Liver (tissue), 9 donors: ENCODE data around the gene PARP2. TPM values are rescaled to one million over a fixed set of nuclear protein-coding genes. Genes with fewer than 3 reads are reported as not detected.

Source experiments
- DNase-seq: peaks from one replicate; pipeline ENCODE4 v3.0.0-alpha.2; 2017; ENCODE audit warnings: low spot score
- H3K27ac ChIP-seq, 2 donors: one replicate each; pipeline ENCODE4 v1.7.0; 2013; ENCODE audit warnings: inconsistent platforms in 2 of 2, low read length in 2 of 2, control low read depth in 1 of 2, low read depth in 1 of 2, mild to moderate bottlenecking in 1 of 2
- H3K27me3 ChIP-seq, 4 donors: one replicate each; pipeline versions ENCODE4 v1.6.1 to v1.7.0; 2013; ENCODE audit warnings: low read length in 3 of 4, inconsistent platforms in 1 of 4, mild to moderate bottlenecking in 1 of 4, moderate library complexity in 1 of 4; ENCODE audit not compliant: control insufficient read depth in 4 of 4, insufficient read depth in 4 of 4
- H3K36me3 ChIP-seq, 4 donors: one replicate each; pipeline versions ENCODE4 v1.6.1 to v1.7.0; 2013; ENCODE audit warnings: low read length in 3 of 4, mild to moderate bottlenecking in 3 of 4, low read depth in 1 of 4, moderate library complexity in 1 of 4; ENCODE audit not compliant: control insufficient read depth in 4 of 4, insufficient read depth in 3 of 4
- H3K4me1 ChIP-seq, 4 donors: one replicate each; pipeline versions ENCODE4 v1.6.1 to v1.7.0; 2013; ENCODE audit warnings: low read length in 3 of 4, mild to moderate bottlenecking in 3 of 4, moderate library complexity in 1 of 4; ENCODE audit not compliant: control insufficient read depth in 4 of 4, insufficient read depth in 4 of 4
- H3K4me3 ChIP-seq, 3 donors: one replicate each; pipeline versions ENCODE4 v1.6.1 to v1.7.0; 2013; ENCODE audit warnings: low read length in 3 of 3, control low read depth in 1 of 3, low read depth in 1 of 3, mild to moderate bottlenecking in 1 of 3
- H3K9ac ChIP-seq, 2 donors: one replicate each; pipeline ENCODE4 v1.7.0; 2013; ENCODE audit warnings: low read length in 2 of 2, mild to moderate bottlenecking in 2 of 2, moderate library complexity in 2 of 2, control low read depth in 1 of 2, low read depth in 1 of 2
- H3K9me3 ChIP-seq, 4 donors: one replicate each; pipeline versions ENCODE4 v1.6.1 to v1.7.0; 2013; ENCODE audit warnings: low read length in 3 of 4; ENCODE audit not compliant: control insufficient read depth in 4 of 4
- ATF3 ChIP-seq: IDR thresholded peaks from 2 replicates; pipeline ENCODE4 v1.6.1; 2016; ENCODE audit warnings: antibody characterized with exemption
- CTCF ChIP-seq: fragments of 150-350 bp; IDR thresholded peaks from 2 replicates; pipeline ENCODE4 v1.5.1; 2017; ENCODE audit warnings: improper control_type of control experiment, low read depth, low read length; ENCODE audit not compliant: missing input control
- EGR1 ChIP-seq, 2 donors: IDR thresholded peaks; 2 replicates each; pipeline ENCODE4 v1.6.1; 2016 to 2018; ENCODE audit warnings: antibody characterized with exemption in 2 of 2, low read depth in 2 of 2
- FOXA1 ChIP-seq: IDR thresholded peaks from 2 replicates; pipeline ENCODE4 v1.6.1; 2016; ENCODE audit warnings: antibody characterized with exemption
- FOXA2 ChIP-seq: IDR thresholded peaks from 2 replicates; pipeline ENCODE4 v1.6.1; 2016; ENCODE audit warnings: antibody characterized with exemption
- GABPA ChIP-seq, 2 donors: IDR thresholded peaks in 1 of 2; conservative IDR thresholded peaks in 1 of 2; 2 replicates each; pipeline ENCODE4 v1.6.1; 2016; ENCODE audit warnings: antibody characterized with exemption in 2 of 2, mild to moderate bottlenecking in 1 of 2, moderate library complexity in 1 of 2
- HNF4A ChIP-seq, 2 donors: conservative IDR thresholded peaks; 2 replicates each; pipeline ENCODE4 v1.6.1; 2016; ENCODE audit warnings: antibody characterized with exemption in 2 of 2, mild to moderate bottlenecking in 2 of 2
- HNF4G ChIP-seq: IDR thresholded peaks from 2 replicates; pipeline ENCODE4 v1.6.1; 2016; ENCODE audit warnings: antibody characterized with exemption
- JUND ChIP-seq, 2 donors: IDR thresholded peaks; 2 replicates each; pipeline ENCODE4 v1.6.1; 2016; ENCODE audit warnings: antibody characterized with exemption in 2 of 2
- MAX ChIP-seq: IDR thresholded peaks from 2 replicates; pipeline ENCODE4 v1.6.1; 2016; ENCODE audit warnings: antibody characterized with exemption
- RAD21 ChIP-seq, 2 donors: IDR thresholded peaks; 2 replicates each; pipeline ENCODE4 v1.6.1; 2016; ENCODE audit warnings: antibody characterized with exemption in 2 of 2, mild to moderate bottlenecking in 2 of 2
- REST ChIP-seq: IDR thresholded peaks from 2 replicates; pipeline ENCODE4 v1.6.1; 2016; ENCODE audit warnings: antibody characterized with exemption, mild to moderate bottlenecking
- RXRA ChIP-seq, 2 donors: IDR thresholded peaks; 2 replicates each; pipeline ENCODE4 v1.6.1; 2017 to 2018; ENCODE audit warnings: antibody characterized with exemption in 2 of 2, mild to moderate bottlenecking in 1 of 2
- SP1 ChIP-seq: IDR thresholded peaks from 2 replicates; pipeline ENCODE4 v1.6.1; 2018; ENCODE audit warnings: antibody characterized with exemption, mild to moderate bottlenecking
- TAF1 ChIP-seq: conservative IDR thresholded peaks from 2 replicates; pipeline ENCODE4 v1.6.1; 2016; ENCODE audit warnings: antibody characterized with exemption, mild to moderate bottlenecking
- YY1 ChIP-seq: IDR thresholded peaks from 2 replicates; pipeline ENCODE4 v1.6.1; 2016; ENCODE audit warnings: antibody characterized with exemption, mild to moderate bottlenecking
- ZBTB33 ChIP-seq: IDR thresholded peaks from 2 replicates; pipeline ENCODE4 v1.6.1; 2016; ENCODE audit warnings: antibody characterized with exemption
- WGBS: extraction: QIAGEN DNeasy Blood & Tissue Kit; methylation state at CpG from one replicate; pipeline ENCODE4 v1.1.7; 2013; 5-methylcytosine and 5-hydroxymethylcytosine counted together
- polyA plus RNA-seq, 2 donors: library from polyadenylated mRNA; stranded (reverse) in 1 of 2; unstranded in 1 of 2; fragments of 200-250 nt in 1 of 2; fragments of >200 nt in 1 of 2; fragmentation: Nextera tagmentation in 1 of 2; extraction: Ambion mirVana in 1 of 2; gene quantifications; one replicate each; pipeline versions ENCODE4 v1.2.1 to v1.2.3, GENCODE V29; 2013 to 2015
- total RNA-seq, 2 donors: library from RNA; depleted of rRNA; stranded (reverse); fragments of >200 nt; gene quantifications; one replicate each; pipeline ENCODE4 v1.2.3, GENCODE V29; 2014
- donor health status: healthy.
- donor health status: healthy.
- donor health status: healthy.
- donor health status: healthy.
- donor health status: healthy.

Gene PARP2
- total and polyA plus RNA-seq, 4 donors = 5.6 to 13.3 (median 7.2) TPM

- Histone ChIP-seq H3K9ac (no peak overlapping the region), H3K27me3 (no peaks in the 10 kb centered on the region), H3K4me3 (no peak overlapping the region), H3K27ac (no peak overlapping the region), H3K36me3 (peaks cover 9 to 38% (median 26%) of the 10 kb centered on the region in 4 donors), H3K4me1 (no peaks in the 10 kb centered on the region), H3K9me3 (no peaks in the 10 kb centered on the region)
- DNase-seq = no peak
- no peak for TF ChIP-seq HNF4A (conservative IDR thresholded peaks at IDR 0.05)
- no peak for TF ChIP-seq GABPA (IDR thresholded peaks at IDR 0.05 in 1 of 2, conservative IDR thresholded peaks at IDR 0.05 in 1 of 2)
- no peak for TF ChIP-seq FOXA1
- TF ChIP-seq SP1 = no peak
- no peak for TF ChIP-seq HNF4G
- WGBS = 96% methylated on average over 3 of the region's 3 CpGs
These were observed 54.1 kb downstream of the PARP2 start for GRCh38 chr14:20397511-20397910.

GRCh38 chr14:20400589-20400964 is 57.1 kb downstream of the PARP2 start:
- DNase-seq = no peak
- no peaks in the 10 kb centered on the region for H3K9me3 ChIP-seq
- H3K4me3 ChIP-seq = no peak overlapping the region
- WGBS = 99% methylated on average over 1 of the region's 1 CpG
- H3K27ac ChIP-seq = no peak overlapping the region
- peaks cover 12 to 36% (median 29%) of the 10 kb centered on the region in 4 donors for H3K36me3 ChIP-seq
- no peak overlapping the region for H3K9ac ChIP-seq
- no peaks in the 10 kb centered on the region for H3K27me3 ChIP-seq
- TF ChIP-seq HNF4G (no peak), ZBTB33 (no peak), RXRA (IDR thresholded peaks at IDR 0.05) (no peak), REST (no peak), ATF3 (no peak), EGR1 (IDR thresholded peaks at IDR 0.05; ENCODE audit: low read depth in 2 of 2) (no peak), JUND (IDR thresholded peaks at IDR 0.05) (no peak), CTCF (no peak), SP1 (no peak), MAX (no peak), RAD21 (IDR thresholded peaks at IDR 0.05) (no peak), TAF1 (no peak), FOXA2 (no peak), GABPA (IDR thresholded peaks at IDR 0.05 in 1 of 2, conservative IDR thresholded peaks at IDR 0.05 in 1 of 2) (no peak), YY1 (no peak)
- no peaks in the 10 kb centered on the region for H3K4me1 ChIP-seq
